Right lobe of liver (tissue), 6 donors: ENCODE results near the gene GRXCR1. TPM values are rescaled to one million over a fixed set of nuclear protein-coding genes. Genes with fewer than 3 reads are reported as not detected.

Source experiments
- ATAC-seq, 4 donors: fragments of 200-7000 bp; cut with Tn5 transposase; one replicate each; pipeline ENCODE4 v1.9.1; 2020; ENCODE audit warnings: mild to moderate bottlenecking in 4 of 4, moderate library complexity in 4 of 4
- DNase-seq, 3 donors: peaks; one replicate each; pipeline ENCODE4 v3.0.0-alpha.2; 2020
- H3K27ac ChIP-seq, 3 donors: fragments of 200-600 bp; one replicate each; pipeline ENCODE4 v1.8.0; 2022
- H3K27me3 ChIP-seq, 2 donors: fragments of 200-600 bp; one replicate each; pipeline ENCODE4 v1.8.0; 2022
- H3K36me3 ChIP-seq, 4 donors: fragments of 200-600 bp; sonication (generic) in 1 of 4; one replicate each; pipeline versions ENCODE4 v1.5.1 to v1.8.0; 2017 to 2022; ENCODE audit warnings: control low read depth in 1 of 4
- H3K4me1 ChIP-seq, 4 donors: fragments of 200-600 bp; sonication (generic) in 1 of 4; one replicate each; pipeline versions ENCODE4 v1.5.1 to v1.8.0; 2017 to 2022; ENCODE audit warnings: control low read depth in 1 of 4
- H3K4me3 ChIP-seq, 3 donors: fragments of 200-600 bp; one replicate each; pipeline ENCODE4 v1.8.0; 2022
- H3K9me3 ChIP-seq, 4 donors: fragments of 200-600 bp; sonication (generic) in 1 of 4; one replicate each; pipeline versions ENCODE4 v1.5.1 to v1.8.0; 2017 to 2022; ENCODE audit warnings: control low read depth in 1 of 4
- POLR2A ChIP-seq: fragments of 450-650 bp; IDR thresholded peaks from one replicate; pipeline ENCODE4 v1.6.1; 2017; ENCODE audit warnings: antibody characterized with exemption, mild to moderate bottlenecking
- WGBS: methylation state at CpG from one replicate; pipeline ENCODE4 v1.1.6; 2018; ENCODE audit warnings: low coverage, low lambda C conversion rate; ENCODE audit not compliant: insufficient coverage; ENCODE audit errors: missing lambda C conversion rate; 5-methylcytosine and 5-hydroxymethylcytosine counted together
- intact Hi-C, 2 donors: fragments of 100-400 bp; cut with DNase I; formaldehyde crosslinking; loops; one replicate each; pipeline versions ENCODE4 v1.11.2 to v1.14.1; 2022
- total RNA-seq, 6 experiments: library from RNA; depleted of rRNA in 2 of 6; stranded (reverse); fragments of >200 nt in 2 of 6; fragmentation: NEBNext Ultra II Directional in 3 of 6; extraction: Animal tissue kit (Norgen Biotek cat#: 25700) in 3 of 6; gene quantifications; one replicate each; pipeline versions ENCODE4 v1.1.0 to v1.2.4, GENCODE V29; 2016 to 2023
- TF ChIP-seq, protein P1 (sequence below), 4 donors: fragments of 200-600 bp in 3 of 4; fragments of 450-650 bp in 1 of 4; IDR thresholded peaks; one replicate each; pipeline versions ENCODE4 v1.5.1 to v1.8.0; 2016 to 2022; ENCODE audit warnings: antibody characterized with exemption in 4 of 4, mild to moderate bottlenecking in 2 of 4
- donor health status: DM: no; HTN: yes; CAD: no.
- donor health status: DM: no; HTN: no; CAD: no.
- donor health status: DM: no; HTN: no; CAD: no.
- donor health status: DM: no; HTN: yes; CAD: no.
- donor health status: DM: no; HTN: yes; CAD: no.

Gene GRXCR1
- total RNA-seq, 6 experiments from 2014 or later, result not detected

DNA sequence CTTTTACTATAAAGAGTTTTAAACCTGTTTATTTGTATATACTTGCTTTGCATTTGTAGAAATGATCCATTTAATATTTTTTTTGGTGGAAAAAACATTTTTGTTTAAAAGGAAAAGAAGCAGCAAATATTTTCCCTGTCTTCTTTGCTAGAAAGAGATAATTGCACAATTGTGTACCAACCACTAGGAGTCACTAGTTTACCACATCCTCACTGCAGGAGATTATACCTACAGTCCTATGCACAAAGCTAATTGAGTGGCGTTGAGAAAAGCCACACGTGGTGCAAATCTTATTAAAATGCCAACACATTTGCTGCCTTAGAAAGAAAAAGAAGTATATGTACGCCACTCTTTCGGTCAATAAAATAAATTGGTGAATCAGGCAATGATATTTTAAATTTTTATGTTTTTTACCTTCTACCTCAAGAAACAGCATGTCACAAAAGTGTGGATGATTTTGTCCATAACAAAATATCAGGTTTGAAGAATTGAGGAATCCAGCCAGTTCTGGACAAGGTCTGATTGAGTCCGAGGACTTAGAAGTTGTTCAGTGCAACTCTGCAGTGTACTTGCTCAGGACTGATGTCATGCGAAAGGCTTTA lies 102.9 kb downstream of the GRXCR1 start:
- DNase-seq, result no peak
- Histone ChIP-seq H3K27ac (no peak overlapping the region), H3K27me3 (no peaks in the 10 kb centered on the region), H3K9me3 (no peaks in the 10 kb centered on the region), H3K36me3 (no peaks in the 10 kb centered on the region), H3K4me1 (no peaks in the 10 kb centered on the region), H3K4me3 (no peak overlapping the region)
- peak; percentile 65 to 76 (median 76) for ATAC-seq
- WGBS, result 32% methylated on average over 6 of the region's 6 CpGs
- intact Hi-C loops, result no loop called here
- no peak for TF ChIP-seq POLR2A
- TF ChIP-seq, protein P1, sequence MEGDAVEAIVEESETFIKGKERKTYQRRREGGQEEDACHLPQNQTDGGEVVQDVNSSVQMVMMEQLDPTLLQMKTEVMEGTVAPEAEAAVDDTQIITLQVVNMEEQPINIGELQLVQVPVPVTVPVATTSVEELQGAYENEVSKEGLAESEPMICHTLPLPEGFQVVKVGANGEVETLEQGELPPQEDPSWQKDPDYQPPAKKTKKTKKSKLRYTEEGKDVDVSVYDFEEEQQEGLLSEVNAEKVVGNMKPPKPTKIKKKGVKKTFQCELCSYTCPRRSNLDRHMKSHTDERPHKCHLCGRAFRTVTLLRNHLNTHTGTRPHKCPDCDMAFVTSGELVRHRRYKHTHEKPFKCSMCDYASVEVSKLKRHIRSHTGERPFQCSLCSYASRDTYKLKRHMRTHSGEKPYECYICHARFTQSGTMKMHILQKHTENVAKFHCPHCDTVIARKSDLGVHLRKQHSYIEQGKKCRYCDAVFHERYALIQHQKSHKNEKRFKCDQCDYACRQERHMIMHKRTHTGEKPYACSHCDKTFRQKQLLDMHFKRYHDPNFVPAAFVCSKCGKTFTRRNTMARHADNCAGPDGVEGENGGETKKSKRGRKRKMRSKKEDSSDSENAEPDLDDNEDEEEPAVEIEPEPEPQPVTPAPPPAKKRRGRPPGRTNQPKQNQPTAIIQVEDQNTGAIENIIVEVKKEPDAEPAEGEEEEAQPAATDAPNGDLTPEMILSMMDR (IDR thresholded peaks at IDR 0.05), result peak; percentile 37 to 63 (median 60)

DNA sequence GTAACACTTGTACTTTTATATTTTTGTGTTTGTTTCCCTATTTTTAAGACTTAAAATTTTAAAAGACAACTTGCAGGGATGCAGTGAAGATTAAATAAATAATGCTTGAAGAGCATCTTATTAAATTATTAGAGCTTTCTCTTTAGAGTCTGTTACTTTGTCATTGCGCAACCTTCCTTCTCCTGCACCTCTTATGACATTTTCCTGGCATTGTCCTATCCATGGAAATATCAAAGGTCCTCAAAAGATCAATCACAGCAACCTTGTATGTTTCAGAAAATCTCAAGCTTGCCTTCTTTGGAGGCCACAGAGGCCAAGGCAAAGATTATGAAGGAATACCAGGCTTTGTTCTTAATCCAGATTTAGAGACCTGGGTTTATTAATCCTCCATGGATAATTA lies 116.3 kb downstream of the GRXCR1 start:
- WGBS, result 59% methylated on average over 1 of the region's 1 CpG
- no peak overlapping the region for H3K27ac ChIP-seq
- intact Hi-C loops, result no loop called here
- H3K4me3 ChIP-seq, result no peak overlapping the region
- H3K36me3 ChIP-seq, result no peaks in the 10 kb centered on the region
- H3K9me3 ChIP-seq, result no peaks in the 10 kb centered on the region
- no peak for ATAC-seq
- no peak for DNase-seq
- TF ChIP-seq, protein P1 (IDR thresholded peaks at IDR 0.05), result no peak
- no peaks in the 10 kb centered on the region for H3K27me3 ChIP-seq
- H3K4me1 ChIP-seq, result no peaks in the 10 kb centered on the region

DNA sequence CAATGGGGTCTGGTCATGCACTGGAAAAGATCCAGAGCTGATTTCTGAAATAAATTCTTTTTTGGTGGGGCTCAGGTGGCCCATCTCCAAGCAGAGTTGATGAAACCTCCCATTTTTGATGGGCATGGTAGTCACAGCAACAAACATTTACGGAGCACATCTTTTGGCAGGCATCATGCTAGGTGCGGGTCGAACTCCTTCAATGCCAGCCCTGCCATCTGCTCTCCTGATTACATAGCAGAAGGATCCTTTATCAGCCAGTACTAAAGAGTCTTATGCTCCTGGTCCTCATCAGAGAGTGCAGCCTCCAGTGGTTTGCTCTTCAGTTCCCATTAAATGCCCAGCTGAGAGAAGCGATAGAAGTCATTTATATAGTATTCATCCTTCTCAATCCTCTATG lies 121.7 kb downstream of the GRXCR1 start:
- no peak for DNase-seq
- H3K9me3 ChIP-seq, result no peaks in the 10 kb centered on the region
- no peaks in the 10 kb centered on the region for H3K36me3 ChIP-seq
- H3K4me1 ChIP-seq, result no peaks in the 10 kb centered on the region
- ATAC-seq, result no peak
- TF ChIP-seq, protein P1 (IDR thresholded peaks at IDR 0.05), result no peak
- no peak for TF ChIP-seq POLR2A
- 77% methylated on average over 3 of the region's 4 CpGs for WGBS
- intact Hi-C loops, result no loop called here
- H3K27ac ChIP-seq, result no peak overlapping the region
- no peak overlapping the region for H3K4me3 ChIP-seq
- H3K27me3 ChIP-seq, result no peaks in the 10 kb centered on the region

DNA sequence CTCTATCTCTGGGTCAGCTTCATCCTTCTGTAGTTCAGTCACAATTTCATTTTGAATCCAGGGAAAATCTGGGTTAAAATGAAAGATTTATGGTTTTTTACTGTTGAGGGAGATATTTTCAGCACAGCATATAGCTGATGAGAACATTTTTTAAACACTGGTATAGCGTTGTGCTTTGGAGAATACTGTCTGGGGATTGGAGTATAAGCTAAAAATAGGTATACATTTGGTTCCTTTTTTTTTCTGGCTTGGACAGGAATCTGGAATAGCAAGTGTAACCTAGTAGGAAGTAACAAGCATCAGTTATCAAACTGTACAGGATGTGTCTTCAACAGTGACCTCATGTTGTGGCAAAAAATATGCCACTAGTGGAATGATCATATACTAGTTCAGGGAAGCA lies 149.1 kb downstream of the GRXCR1 start:
- H3K4me1 ChIP-seq, result no peaks in the 10 kb centered on the region
- H3K9me3 ChIP-seq, result no peaks in the 10 kb centered on the region
- DNase-seq, result no peak
- H3K27ac ChIP-seq, result no peak overlapping the region
- no peak for TF ChIP-seq POLR2A
- TF ChIP-seq, protein P1 (IDR thresholded peaks at IDR 0.05), result no peak
- no peak for ATAC-seq
- intact Hi-C loops, result no loop called here
- 36% methylated on average over 1 of the region's 1 CpG for WGBS
- H3K27me3 ChIP-seq, result no peaks in the 10 kb centered on the region
- H3K4me3 ChIP-seq, result no peak overlapping the region
- no peaks in the 10 kb centered on the region for H3K36me3 ChIP-seq

DNA sequence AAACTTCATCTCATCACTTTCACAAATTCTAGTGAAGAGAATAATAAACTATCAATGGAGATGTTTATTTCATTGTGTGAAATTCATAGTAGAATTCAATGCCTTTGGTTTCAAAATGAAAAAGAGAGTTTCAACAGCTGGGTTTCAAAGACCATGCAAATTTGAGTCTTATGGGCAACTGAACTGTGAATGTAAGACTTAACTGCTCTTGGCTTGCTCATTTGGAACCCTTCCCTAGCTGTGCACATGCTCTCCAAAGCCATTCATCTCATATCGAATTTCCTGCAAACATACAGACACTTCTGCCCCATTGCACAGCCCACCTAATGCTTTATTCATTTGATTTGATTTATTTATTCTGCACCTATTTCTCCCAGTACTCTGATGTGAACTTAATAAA lies 154.5 kb downstream of the GRXCR1 start:
- WGBS, result 30% methylated on average over 1 of the region's 1 CpG

More for the DNA sequence above, 154.5 kb downstream of the GRXCR1 start:
- no peak overlapping the region for H3K27ac ChIP-seq
- no peak for ATAC-seq
- intact Hi-C loops, result no loop called here
- H3K4me3 ChIP-seq, result no peak overlapping the region
- H3K4me1 ChIP-seq, result no peaks in the 10 kb centered on the region
- H3K9me3 ChIP-seq, result no peaks in the 10 kb centered on the region
- DNase-seq, result no peak
- no peaks in the 10 kb centered on the region for H3K27me3 ChIP-seq
- no peaks in the 10 kb centered on the region for H3K36me3 ChIP-seq
- no peak for TF ChIP-seq POLR2A
- TF ChIP-seq, protein P1 (IDR thresholded peaks at IDR 0.05), result no peak
